H9 (cell line): ENCODE measurements around the gene PRRG3. TPM values are rescaled to one million over a fixed set of nuclear protein-coding genes. Genes with fewer than 3 reads are reported as not detected.

Experiments
- DNase-seq: peaks from one replicate; pipeline ENCODE4 v3.0.0-alpha.2; 2017
- H2AFZ ChIP-seq: one replicate; pipeline ENCODE4 v1.6.1; 2013; ENCODE audit warnings: mild to moderate bottlenecking, low read length, control low read depth, moderate library complexity
- H2AK5ac ChIP-seq: 2 replicates; pipeline ENCODE4 v1.6.1; 2013; ENCODE audit warnings: low read length, control low read depth, mixed read lengths; ENCODE audit not compliant: insufficient read length
- H2BK120ac ChIP-seq: one replicate; pipeline ENCODE4 v1.6.1; 2013; ENCODE audit warnings: low read depth, mild to moderate bottlenecking, low read length, control low read depth, inconsistent platforms; ENCODE audit not compliant: poor library complexity, severe bottlenecking
- H2BK12ac ChIP-seq: 2 replicates; pipeline ENCODE4 v1.6.1; 2013; ENCODE audit warnings: low read length, control low read depth, mixed read lengths, low read depth; ENCODE audit not compliant: insufficient read length
- H2BK15ac ChIP-seq: 2 replicates; pipeline ENCODE4 v1.6.1; 2013; ENCODE audit warnings: low read depth, low read length, control low read depth
- H2BK20ac ChIP-seq: one replicate; pipeline ENCODE4 v1.6.1; 2013; ENCODE audit warnings: low read depth, mild to moderate bottlenecking, low read length, control low read depth, inconsistent platforms; ENCODE audit not compliant: poor library complexity, severe bottlenecking
- H2BK5ac ChIP-seq: 2 replicates; pipeline ENCODE4 v1.6.1; 2013; ENCODE audit warnings: low read length, control low read depth, mixed read lengths; ENCODE audit not compliant: insufficient read length
- H3K14ac ChIP-seq: 2 replicates; pipeline ENCODE4 v1.6.1; 2013; ENCODE audit warnings: low read length, control low read depth; ENCODE audit not compliant: insufficient read depth
- H3K18ac ChIP-seq: 2 replicates; pipeline ENCODE4 v1.6.1; 2013; ENCODE audit warnings: low read depth, mild to moderate bottlenecking, mixed read lengths, low read length, control low read depth; ENCODE audit not compliant: insufficient read length
- H3K23ac ChIP-seq: 2 replicates; pipeline ENCODE4 v1.6.1; 2013; ENCODE audit warnings: low read length, control low read depth, mixed read lengths, low read depth; ENCODE audit not compliant: insufficient read length
- H3K23me2 ChIP-seq: 2 replicates; pipeline ENCODE4 v1.6.1; 2013; ENCODE audit warnings: low read depth, mild to moderate bottlenecking, mixed read lengths, low read length, control low read depth; ENCODE audit not compliant: insufficient read length, poor library complexity, severe bottlenecking
- H3K27ac ChIP-seq: 2 replicates; pipeline ENCODE4 v1.5.1; 2013; ENCODE audit warnings: low read length, control low read depth, mixed read lengths, low read depth; ENCODE audit not compliant: insufficient read length
- H3K27me3 ChIP-seq: 2 replicates; pipeline ENCODE4 v1.6.1; 2013; ENCODE audit warnings: low read length, control low read depth, inconsistent platforms; ENCODE audit not compliant: insufficient read depth
- H3K4ac ChIP-seq: 2 replicates; pipeline ENCODE4 v1.6.1; 2013; ENCODE audit warnings: low read depth, mild to moderate bottlenecking, control low read depth, inconsistent platforms, low read length, moderate library complexity
- H3K4me1 ChIP-seq: 2 replicates; pipeline ENCODE4 v1.6.1; 2013; ENCODE audit warnings: low read length, control low read depth, inconsistent platforms; ENCODE audit not compliant: insufficient read depth
- H3K4me2 ChIP-seq: 2 replicates; pipeline ENCODE4 v1.6.1; 2013; ENCODE audit warnings: low read length, control low read depth, mixed read lengths; ENCODE audit not compliant: insufficient read length, insufficient read depth
- H3K56ac ChIP-seq: 2 replicates; pipeline ENCODE4 v1.6.1; 2013; ENCODE audit warnings: low read depth, mild to moderate bottlenecking, mixed read lengths, low read length, control low read depth; ENCODE audit not compliant: insufficient read length
- H3K79me1 ChIP-seq: 2 replicates; pipeline ENCODE4 v1.6.1; 2013; ENCODE audit warnings: low read depth, mild to moderate bottlenecking, moderate library complexity, low read length, control low read depth, inconsistent platforms; ENCODE audit not compliant: insufficient read depth, poor library complexity, severe bottlenecking
- H3K79me2 ChIP-seq: 2 replicates; pipeline ENCODE4 v1.6.1; 2013; ENCODE audit warnings: low read length, control low read depth, inconsistent platforms; ENCODE audit not compliant: insufficient read depth
- H3K9ac ChIP-seq: 2 replicates; pipeline ENCODE4 v1.6.1; 2013; ENCODE audit warnings: low read length, control low read depth, mixed read lengths; ENCODE audit not compliant: insufficient read length; ENCODE audit errors: extremely low read depth
- H3K9me3 ChIP-seq: one replicate; pipeline ENCODE4 v1.6.1; 2013; ENCODE audit warnings: low read depth, low read length, inconsistent platforms; ENCODE audit not compliant: control insufficient read depth
- H3T11ph ChIP-seq: one replicate; pipeline ENCODE4 v1.6.1; 2013; ENCODE audit warnings: mild to moderate bottlenecking, low read length, control low read depth, inconsistent platforms
- H4K20me1 ChIP-seq: one replicate; pipeline ENCODE4 v1.6.1; 2013; ENCODE audit not compliant: control insufficient read depth, insufficient read length, insufficient read depth
- H4K5ac ChIP-seq: 2 replicates; pipeline ENCODE4 v1.6.1; 2013; ENCODE audit warnings: low read depth, mild to moderate bottlenecking, mixed read lengths, low read length, control low read depth; ENCODE audit not compliant: insufficient read length
- H4K8ac ChIP-seq: replicated peaks from 2 replicates; pipeline ENCODE4 v1.6.1; 2013; ENCODE audit warnings: low read length, control low read depth, mixed read lengths, low read depth; ENCODE audit not compliant: insufficient read length
- H4K91ac ChIP-seq: 2 replicates; pipeline ENCODE4 v1.6.1; 2013; ENCODE audit warnings: low read depth, mild to moderate bottlenecking, moderate library complexity, mixed read lengths, low read length, control low read depth; ENCODE audit not compliant: insufficient read length
- H3K27ac Mint-ChIP-seq, 3 experiments: 2 replicates in 2 of 3; 3 replicates in 1 of 3; pipeline ENCODE4 v1.8.0; 2020 to 2021; ENCODE audit warnings: mixed read lengths in 3 of 3, mild to moderate bottlenecking in 1 of 3, moderate library complexity in 1 of 3
- H3K27me3 Mint-ChIP-seq: 2 replicates; pipeline ENCODE4 v1.8.0; 2021; ENCODE audit warnings: low read depth, mild to moderate bottlenecking, moderate library complexity, mixed read lengths
- H3K36me3 Mint-ChIP-seq, 3 experiments: 2 replicates in 2 of 3; 3 replicates in 1 of 3; pipeline ENCODE4 v1.8.0; 2020 to 2021; ENCODE audit warnings: low read depth in 3 of 3, mixed read lengths in 3 of 3; ENCODE audit not compliant: insufficient read depth in 1 of 3
- H3K4me1 Mint-ChIP-seq, 2 experiments: 2 replicates each; pipeline ENCODE4 v1.8.0; 2020; ENCODE audit warnings: mixed read lengths in 2 of 2
- H3K4me3 Mint-ChIP-seq, 2 experiments: 2 replicates in 1 of 2; 3 replicates in 1 of 2; pipeline ENCODE4 v1.8.0; 2020 to 2021; ENCODE audit warnings: mild to moderate bottlenecking in 2 of 2, mixed read lengths in 2 of 2, moderate library complexity in 1 of 2
- H3K9me3 Mint-ChIP-seq, 2 experiments: 2 replicates in 1 of 2; 3 replicates in 1 of 2; pipeline ENCODE4 v1.8.0; 2020; ENCODE audit warnings: mild to moderate bottlenecking in 2 of 2, mixed read lengths in 2 of 2, moderate library complexity in 1 of 2
- WGBS: extraction: QIAGEN DNeasy Blood & Tissue Kit; methylation state at CpG from one replicate; pipeline ENCODE4 v1.1.7; 2013; ENCODE audit warnings: missing lambda C conversion rate, low lambda C conversion rate, mixed read lengths; ENCODE audit not compliant: insufficient read length; ENCODE audit errors: extremely low coverage; 5-methylcytosine and 5-hydroxymethylcytosine counted together
- total RNA-seq: library from RNA; stranded (reverse); gene quantifications from 2 replicates; pipeline ENCODE4 v1.2.1, GENCODE V29; 2021
- TF ChIP-seq, protein P1 (sequence below): fragments of 200-600 bp; sonication (generic); conservative IDR thresholded peaks from 3 replicates; pipeline ENCODE4 v1.8.0; 2021; ENCODE audit warnings: antibody characterized with exemption, mild to moderate bottlenecking

The PRRG3 gene
- total RNA-seq, 1 experiment from 2014 or later, result 4.9 TPM

GRCh38 chrX:151745651-151746050 is 50.4 kb downstream of the PRRG3 start:
- Histone ChIP-seq H2AK5ac (no peak overlapping the region), H2BK120ac (no peak overlapping the region), H2BK12ac (no peak overlapping the region), H3K14ac (no peak overlapping the region), H3K23ac (no peak overlapping the region), H3K18ac (no peak overlapping the region), H4K20me1 (no peaks in the 10 kb centered on the region), H3K79me2 (no peaks in the 10 kb centered on the region), H3K9me3 (peaks cover 62% of the 10 kb centered on the region), H2BK15ac (no peak overlapping the region), H3K9ac (no peak overlapping the region), H2AFZ (no peak overlapping the region), H2BK20ac (no peak overlapping the region), H4K5ac (no peak overlapping the region), H3K4ac (no peak overlapping the region), H3K56ac (no peak overlapping the region), H3K79me1 (no peaks in the 10 kb centered on the region), H3K4me1 (no peaks in the 10 kb centered on the region), H3T11ph (no peak overlapping the region), H3K27me3 (no peaks in the 10 kb centered on the region; the same call in 1 of the 2 replicates), H4K91ac (no peak overlapping the region), H2BK5ac (no peak overlapping the region), H3K4me2 (no peak overlapping the region), H3K27ac (no peak overlapping the region), H3K23me2 (peaks cover 2% of the 10 kb centered on the region), H4K8ac (no peak overlapping the region)
- no peaks in the 10 kb centered on the region; the same call in 1 of the 2 replicates for H3K27me3 Mint-ChIP-seq
- peak; percentile 8 for DNase-seq
- H3K4me1 Mint-ChIP-seq, result peaks cover 9 to 10% of the 10 kb centered on the region in 2 experiments
- H3K9me3 Mint-ChIP-seq, result peaks cover 72 to 80% of the 10 kb centered on the region in 2 experiments
- WGBS, result no CpG with 5 or more reads among the region's 6 CpGs
- H3K36me3 Mint-ChIP-seq, result peaks cover 0 to 6% (median 4%) of the 10 kb centered on the region in 3 experiments; a peak in 2 of 7 replicates
- H3K4me3 Mint-ChIP-seq, result no peak overlapping the region
- TF ChIP-seq, protein P1, sequence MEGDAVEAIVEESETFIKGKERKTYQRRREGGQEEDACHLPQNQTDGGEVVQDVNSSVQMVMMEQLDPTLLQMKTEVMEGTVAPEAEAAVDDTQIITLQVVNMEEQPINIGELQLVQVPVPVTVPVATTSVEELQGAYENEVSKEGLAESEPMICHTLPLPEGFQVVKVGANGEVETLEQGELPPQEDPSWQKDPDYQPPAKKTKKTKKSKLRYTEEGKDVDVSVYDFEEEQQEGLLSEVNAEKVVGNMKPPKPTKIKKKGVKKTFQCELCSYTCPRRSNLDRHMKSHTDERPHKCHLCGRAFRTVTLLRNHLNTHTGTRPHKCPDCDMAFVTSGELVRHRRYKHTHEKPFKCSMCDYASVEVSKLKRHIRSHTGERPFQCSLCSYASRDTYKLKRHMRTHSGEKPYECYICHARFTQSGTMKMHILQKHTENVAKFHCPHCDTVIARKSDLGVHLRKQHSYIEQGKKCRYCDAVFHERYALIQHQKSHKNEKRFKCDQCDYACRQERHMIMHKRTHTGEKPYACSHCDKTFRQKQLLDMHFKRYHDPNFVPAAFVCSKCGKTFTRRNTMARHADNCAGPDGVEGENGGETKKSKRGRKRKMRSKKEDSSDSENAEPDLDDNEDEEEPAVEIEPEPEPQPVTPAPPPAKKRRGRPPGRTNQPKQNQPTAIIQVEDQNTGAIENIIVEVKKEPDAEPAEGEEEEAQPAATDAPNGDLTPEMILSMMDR, result no peak
- no peak overlapping the region for H3K27ac Mint-ChIP-seq
